Memory B cell (primary cell): ENCODE data around the gene PRDM16.

Experiments used
- ATAC-seq: fragments of 150-1000 bp; cut with Tn5 transposase; 2 replicates; pipeline ENCODE4 v1.10.0; 2021; ENCODE audit warnings: low read depth, mild to moderate bottlenecking, moderate library complexity
- DNase-seq, 2 donors: peaks; one replicate each; pipeline ENCODE4 v3.0.0; 2022; ENCODE audit warnings: low spot score in 2 of 2
- H3K27ac Mint-ChIP-seq: one replicate; pipeline ENCODE4 v1.8.0; 2022; ENCODE audit warnings: mild to moderate bottlenecking, moderate library complexity, mixed read lengths
- H3K27me3 Mint-ChIP-seq: one replicate; pipeline ENCODE4 v1.8.0; 2022; ENCODE audit warnings: mixed read lengths
- H3K36me3 Mint-ChIP-seq: one replicate; pipeline ENCODE4 v1.8.0; 2022; ENCODE audit warnings: mild to moderate bottlenecking, mixed read lengths
- H3K4me1 Mint-ChIP-seq: one replicate; pipeline ENCODE4 v1.8.0; 2022; ENCODE audit warnings: mixed read lengths
- H3K4me3 Mint-ChIP-seq: one replicate; pipeline ENCODE4 v1.8.0; 2022; ENCODE audit warnings: mild to moderate bottlenecking, moderate library complexity, mixed read lengths
- H3K9me3 Mint-ChIP-seq: one replicate; pipeline ENCODE4 v1.8.0; 2022; ENCODE audit warnings: mixed read lengths

The PRDM16 gene

DNA sequence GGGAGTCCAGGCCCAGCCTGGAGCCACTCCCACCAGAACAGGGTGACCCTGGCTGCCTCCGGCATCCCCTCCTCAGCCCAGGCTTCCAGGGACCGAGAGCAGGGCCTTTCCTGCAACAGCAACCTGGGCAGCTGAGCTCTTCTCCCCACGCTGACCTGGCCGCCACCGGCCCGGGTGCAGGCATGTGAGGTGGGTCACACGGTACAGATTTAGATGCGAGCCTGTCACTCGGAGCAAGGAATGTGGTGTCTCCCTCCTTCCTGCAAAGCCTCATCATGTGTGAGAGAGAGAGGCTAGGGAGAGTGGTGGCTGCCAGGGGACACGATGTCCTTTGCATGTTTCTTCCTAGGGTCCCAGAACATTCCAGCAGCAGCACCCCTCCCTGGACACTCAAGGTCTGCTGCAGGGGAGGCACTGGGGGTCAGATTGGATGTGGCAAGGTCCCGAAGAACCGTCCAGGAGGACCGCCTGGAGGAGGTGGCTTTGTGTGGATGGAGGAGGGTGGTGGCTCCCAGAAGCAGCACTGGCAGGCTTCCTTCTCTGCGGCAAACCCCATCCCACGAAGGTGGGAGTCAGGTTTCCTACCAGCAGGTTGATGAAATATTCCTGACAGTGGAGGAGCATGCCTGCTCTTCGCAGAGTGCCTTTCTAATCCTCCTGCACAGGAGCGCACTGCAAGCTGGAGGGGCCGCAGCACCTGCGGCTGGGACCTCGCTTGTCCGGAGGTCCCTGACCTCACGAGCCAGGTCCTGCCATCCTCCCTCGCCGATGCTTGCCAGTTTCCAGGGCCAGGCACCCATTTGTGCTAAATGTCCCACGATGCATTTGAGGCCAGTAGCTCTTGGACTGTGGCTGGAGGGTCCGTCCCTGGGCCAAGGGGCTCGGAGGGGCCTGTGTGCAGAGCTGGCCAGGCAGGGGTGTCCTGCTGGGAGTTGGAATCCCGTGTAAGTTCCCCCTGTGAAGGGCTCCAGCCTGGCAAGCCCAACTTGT, 68.4 kb downstream of the PRDM16 start:
- Mint-ChIP-seq H3K9me3 (no peaks in the 10 kb centered on the region), H3K27ac (no peak overlapping the region), H3K4me1 (no peaks in the 10 kb centered on the region), H3K4me3 (no peak overlapping the region), H3K36me3 (no peaks in the 10 kb centered on the region), H3K27me3 (peaks cover 3% of the 10 kb centered on the region)
- DNase-seq (no peak), ATAC-seq (no peak)

DNA sequence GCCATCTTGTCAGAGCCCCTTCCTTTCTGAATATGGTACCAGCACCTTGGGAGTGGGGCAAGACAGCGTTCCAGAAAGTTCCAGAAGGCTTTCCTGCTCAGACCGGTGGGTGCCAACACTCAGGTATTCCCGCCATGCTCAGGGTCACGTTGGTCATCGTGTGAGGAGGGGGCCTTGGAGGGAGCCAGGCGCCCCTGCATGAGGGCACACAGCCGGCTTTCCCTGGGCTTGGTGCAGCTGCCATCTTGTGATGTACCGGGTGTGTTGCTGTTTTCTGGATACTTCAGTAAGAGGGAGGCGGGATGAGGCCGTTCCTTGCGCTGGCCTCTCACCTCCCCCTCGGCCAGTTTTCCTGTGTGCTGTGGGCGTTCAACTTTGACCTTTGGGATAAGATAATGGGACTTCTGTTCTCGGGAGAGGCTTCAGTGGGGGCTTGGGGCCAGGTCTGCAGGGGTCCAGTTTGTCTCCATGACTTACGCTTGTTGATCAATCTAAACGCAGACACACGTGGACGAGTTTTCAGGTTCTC, 69.7 kb downstream of the PRDM16 start:
- ATAC-seq, result no peak
- no peaks in the 10 kb centered on the region for H3K36me3 Mint-ChIP-seq
- no peaks in the 10 kb centered on the region for H3K9me3 Mint-ChIP-seq

DNA sequence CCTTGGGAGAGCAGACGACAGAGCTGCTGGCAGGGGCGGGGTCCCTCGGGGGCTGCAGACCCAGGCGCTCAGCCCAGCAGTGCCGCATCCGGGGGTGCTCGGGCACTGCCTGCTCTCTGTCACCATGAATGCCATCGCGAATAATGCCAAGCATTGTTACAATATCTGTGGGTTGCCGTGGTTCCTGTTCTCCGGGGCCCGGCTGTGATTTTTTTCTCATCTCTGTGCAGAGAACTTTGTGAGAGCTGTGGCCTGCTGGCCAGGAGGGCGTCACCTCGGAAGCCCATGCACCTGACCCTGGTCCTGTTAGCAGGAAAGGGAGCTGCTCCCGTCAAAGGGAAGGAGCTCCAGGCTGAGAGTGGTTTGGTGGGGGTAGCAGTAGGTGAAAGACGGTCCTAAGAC, 70.4 kb downstream of the PRDM16 start:
- DNase-seq (no peak), ATAC-seq (no peak)
- peaks cover 3% of the 10 kb centered on the region for H3K27me3 Mint-ChIP-seq
- H3K4me1 Mint-ChIP-seq, result no peaks in the 10 kb centered on the region
- no peak overlapping the region for H3K27ac Mint-ChIP-seq
- no peak overlapping the region for H3K4me3 Mint-ChIP-seq
- H3K36me3 Mint-ChIP-seq, result no peaks in the 10 kb centered on the region
- H3K9me3 Mint-ChIP-seq, result no peaks in the 10 kb centered on the region

More for the DNA sequence above, 69.7 kb downstream of the PRDM16 start:
- Mint-ChIP-seq H3K4me1 (no peaks in the 10 kb centered on the region), H3K27ac (no peak overlapping the region), H3K27me3 (peaks cover 3% of the 10 kb centered on the region), H3K4me3 (no peak overlapping the region)
- DNase-seq, result no peak

DNA sequence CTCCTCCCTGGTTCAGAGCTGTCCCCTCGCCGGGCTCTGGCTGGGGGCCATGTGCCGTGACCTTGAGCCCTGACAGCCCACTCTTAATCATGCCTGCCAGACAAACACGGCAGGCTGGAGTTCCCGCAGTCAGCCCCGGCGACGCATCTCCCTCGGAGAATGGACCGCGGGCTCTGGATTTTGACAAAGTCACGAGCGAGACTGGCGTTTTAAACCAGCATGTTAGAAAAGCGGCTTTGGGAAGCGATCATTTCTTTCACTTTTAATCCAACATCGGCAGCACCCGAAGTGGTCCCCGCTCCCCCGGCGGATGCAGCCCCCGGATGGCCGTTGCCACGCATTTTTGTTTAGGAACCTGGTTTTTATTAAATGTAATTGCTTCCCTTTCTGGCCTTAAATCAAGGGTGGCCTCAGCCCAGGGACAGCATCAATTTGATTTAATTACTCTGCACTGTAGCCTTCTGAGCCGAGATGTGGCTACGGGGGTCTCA, 70.9 kb downstream of the PRDM16 start:
- no peaks in the 10 kb centered on the region for H3K36me3 Mint-ChIP-seq
- no peak for ATAC-seq

GRCh38 chr1:3140437-3140836, 71.4 kb downstream of the PRDM16 start:
- Mint-ChIP-seq H3K36me3 (no peaks in the 10 kb centered on the region), H3K27ac (no peak overlapping the region), H3K27me3 (peaks cover 3% of the 10 kb centered on the region), H3K4me3 (no peak overlapping the region), H3K4me1 (no peaks in the 10 kb centered on the region), H3K9me3 (no peaks in the 10 kb centered on the region)
- ATAC-seq, result no peak
- DNase-seq, result no peak

More for the DNA sequence above, 70.9 kb downstream of the PRDM16 start:
- H3K27me3 Mint-ChIP-seq, result peaks cover 3% of the 10 kb centered on the region
- DNase-seq, result no peak
- no peak overlapping the region for H3K27ac Mint-ChIP-seq
- H3K4me3 Mint-ChIP-seq, result no peak overlapping the region
- no peaks in the 10 kb centered on the region for H3K4me1 Mint-ChIP-seq
- no peaks in the 10 kb centered on the region for H3K9me3 Mint-ChIP-seq

GRCh38 chr1:3141129-3141528, 72.1 kb downstream of the PRDM16 start:
- Mint-ChIP-seq H3K4me1 (no peaks in the 10 kb centered on the region), H3K4me3 (no peak overlapping the region), H3K9me3 (no peaks in the 10 kb centered on the region), H3K27ac (no peak overlapping the region), H3K36me3 (no peaks in the 10 kb centered on the region), H3K27me3 (peaks cover 3% of the 10 kb centered on the region)
- DNase-seq, result no peak
- ATAC-seq, result no peak

GRCh38 chr1:3141836-3142235, 72.8 kb downstream of the PRDM16 start:
- Mint-ChIP-seq H3K36me3 (no peaks in the 10 kb centered on the region), H3K9me3 (peaks cover 3% of the 10 kb centered on the region), H3K27me3 (peaks cover 3% of the 10 kb centered on the region), H3K27ac (no peak overlapping the region), H3K4me1 (no peaks in the 10 kb centered on the region), H3K4me3 (no peak overlapping the region)
- DNase-seq (no peak), ATAC-seq (no peak)

DNA sequence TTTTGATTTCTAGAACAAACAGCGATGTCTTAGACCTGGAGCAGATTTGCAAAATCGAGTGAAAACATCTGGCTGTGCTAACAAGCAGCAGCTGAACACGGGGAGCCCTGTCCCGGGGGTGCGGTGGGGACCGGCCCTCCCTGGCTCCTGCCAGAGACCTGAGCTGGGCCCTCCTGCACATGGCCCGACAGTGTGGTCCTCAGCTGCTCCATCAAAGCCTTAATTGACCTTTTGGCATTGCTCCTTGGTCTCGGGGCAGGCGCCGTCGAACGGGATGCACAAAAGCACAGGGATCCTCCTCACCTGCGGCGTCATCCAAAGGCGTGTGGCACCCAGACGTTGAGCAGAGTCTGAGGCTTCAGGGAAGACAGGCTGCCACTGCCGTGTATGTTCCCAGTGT, 73.2 kb downstream of the PRDM16 start:
- ATAC-seq, result no peak
- Mint-ChIP-seq H3K27ac (no peak overlapping the region), H3K4me1 (no peaks in the 10 kb centered on the region), H3K9me3 (peaks cover 5% of the 10 kb centered on the region), H3K4me3 (no peak overlapping the region), H3K27me3 (peaks cover 1% of the 10 kb centered on the region), H3K36me3 (no peaks in the 10 kb centered on the region)
- DNase-seq, result no peak

GRCh38 chr1:3142751-3143150, 73.7 kb downstream of the PRDM16 start:
- Mint-ChIP-seq H3K27me3 (no peaks in the 10 kb centered on the region), H3K36me3 (no peaks in the 10 kb centered on the region), H3K4me1 (no peaks in the 10 kb centered on the region), H3K27ac (no peak overlapping the region), H3K4me3 (no peak overlapping the region), H3K9me3 (peaks cover 5% of the 10 kb centered on the region)
- no peak for DNase-seq
- no peak for ATAC-seq

GRCh38 chr1:3145532-3146325, 76.7 kb downstream of the PRDM16 start:
- no peaks in the 10 kb centered on the region for H3K36me3 Mint-ChIP-seq
- H3K4me3 Mint-ChIP-seq, result no peak overlapping the region
- no peaks in the 10 kb centered on the region for H3K27me3 Mint-ChIP-seq
- peaks cover 5% of the 10 kb centered on the region for H3K9me3 Mint-ChIP-seq
- H3K27ac Mint-ChIP-seq, result no peak overlapping the region
- no peak for ATAC-seq
- H3K4me1 Mint-ChIP-seq, result no peaks in the 10 kb centered on the region
- no peak for DNase-seq

- no peak for DNase-seq
- ATAC-seq, result no peak
- Mint-ChIP-seq H3K36me3 (no peaks in the 10 kb centered on the region), H3K27ac (no peak overlapping the region), H3K4me3 (no peak overlapping the region), H3K4me1 (no peaks in the 10 kb centered on the region), H3K9me3 (peaks cover 5% of the 10 kb centered on the region), H3K27me3 (no peaks in the 10 kb centered on the region)
Observed at GRCh38 chr1:3146458-3146857, 77.5 kb downstream of the PRDM16 start.

- no peak overlapping the region for H3K27ac Mint-ChIP-seq
- no peaks in the 10 kb centered on the region for H3K36me3 Mint-ChIP-seq
- H3K4me1 Mint-ChIP-seq, result no peaks in the 10 kb centered on the region
- DNase-seq, result no peak
- no peak for ATAC-seq
- H3K4me3 Mint-ChIP-seq, result no peak overlapping the region
- H3K27me3 Mint-ChIP-seq, result no peaks in the 10 kb centered on the region
- H3K9me3 Mint-ChIP-seq, result peaks cover 5% of the 10 kb centered on the region
Observed at GRCh38 chr1:3146907-3147306, 77.9 kb downstream of the PRDM16 start.

DNA sequence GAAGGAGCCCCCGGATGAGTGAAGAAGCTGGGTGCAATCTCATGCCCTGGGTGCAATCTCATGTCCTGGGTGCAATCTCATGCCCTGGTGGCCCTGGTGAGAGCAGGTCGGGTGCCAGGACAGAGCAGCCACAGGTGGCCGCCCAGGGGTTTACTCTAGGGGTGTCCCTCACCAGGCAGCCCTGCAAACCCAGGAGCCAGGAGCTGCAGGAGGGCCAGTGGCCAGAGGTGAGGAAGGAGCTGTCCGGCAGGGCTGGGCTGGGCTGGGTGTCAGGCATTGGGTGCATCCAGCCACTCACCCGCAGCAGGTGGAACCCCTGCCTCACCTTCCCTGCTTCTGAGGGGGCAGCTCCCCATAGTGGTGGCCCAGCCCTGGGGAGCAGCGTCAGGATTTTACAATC, 79.2 kb downstream of the PRDM16 start:
- peaks cover 5% of the 10 kb centered on the region for H3K9me3 Mint-ChIP-seq
- H3K4me3 Mint-ChIP-seq, result no peak overlapping the region
- no peaks in the 10 kb centered on the region for H3K4me1 Mint-ChIP-seq
- H3K27ac Mint-ChIP-seq, result no peak overlapping the region
- H3K27me3 Mint-ChIP-seq, result peaks cover 2% of the 10 kb centered on the region
- no peaks in the 10 kb centered on the region for H3K36me3 Mint-ChIP-seq
- no peak for DNase-seq
- no peak for ATAC-seq

- no peak for DNase-seq
- Mint-ChIP-seq H3K9me3 (peaks cover 5% of the 10 kb centered on the region), H3K27me3 (peaks cover 2% of the 10 kb centered on the region), H3K36me3 (no peaks in the 10 kb centered on the region), H3K4me3 (no peak overlapping the region), H3K4me1 (no peaks in the 10 kb centered on the region), H3K27ac (no peak overlapping the region)
- ATAC-seq, result no peak
Observed at GRCh38 chr1:3149277-3149676, 80.3 kb downstream of the PRDM16 start.
